ENCODE measurements around the gene RBM41.
"Not testable (repeated sequence)": the region's sequence is repeated elsewhere in the genome, so short reads cannot be mapped to it uniquely, and the experiment has no call there.

The RBM41 gene

GRCh38 chrX:107118322-107119147 is at the start of gene RBM41:
Gene RBM41 (minus strand): TSS chrX:107118822. CDS start chrX:107118773, 49 bp downstream.
- peak; percentile 80 for DNase-seq

DNA sequence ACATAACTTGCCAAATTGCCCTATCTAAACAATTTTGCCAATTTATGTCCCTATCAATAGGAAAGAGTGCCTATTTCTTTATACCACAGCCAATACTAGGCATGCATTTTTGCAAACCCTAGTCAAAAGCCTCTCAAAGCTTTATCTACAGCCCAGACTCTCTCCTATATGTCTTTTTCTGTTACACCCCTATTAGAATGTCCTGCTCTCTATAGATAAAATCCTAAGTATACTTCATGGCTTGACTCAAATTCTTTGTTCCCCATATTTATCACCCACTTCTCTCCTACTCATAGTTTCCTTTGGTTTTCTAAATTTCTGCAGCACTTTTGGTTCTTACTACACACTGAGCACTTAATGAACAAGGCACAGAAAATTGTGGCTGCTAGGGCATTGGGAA is 49.6 kb upstream of the RBM41 start:
- no peak for DNase-seq

GRCh38 chrX:107167163-107167921 is 48.7 kb upstream of the RBM41 start:
- no peak for DNase-seq

DNA sequence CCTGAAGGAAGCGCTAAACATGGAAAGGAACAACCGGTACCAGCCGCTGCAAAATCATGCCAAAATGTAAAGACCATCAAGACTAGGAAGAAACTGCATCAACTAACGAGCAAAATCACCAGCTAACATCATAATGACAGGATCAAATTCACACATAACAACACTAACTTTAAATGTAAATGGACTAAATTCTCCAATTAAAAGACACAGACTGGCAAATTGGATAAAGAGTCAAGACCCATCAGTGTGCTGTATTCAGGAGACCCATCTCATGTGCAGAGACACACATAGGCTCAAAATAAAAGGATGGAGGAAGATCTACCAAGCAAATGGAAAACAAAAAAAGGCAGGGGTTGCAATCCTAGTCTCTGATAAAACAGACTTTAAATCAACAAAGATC is 39.0 kb upstream of the RBM41 start:
- DNase-seq: not testable (repeated sequence)

DNA sequence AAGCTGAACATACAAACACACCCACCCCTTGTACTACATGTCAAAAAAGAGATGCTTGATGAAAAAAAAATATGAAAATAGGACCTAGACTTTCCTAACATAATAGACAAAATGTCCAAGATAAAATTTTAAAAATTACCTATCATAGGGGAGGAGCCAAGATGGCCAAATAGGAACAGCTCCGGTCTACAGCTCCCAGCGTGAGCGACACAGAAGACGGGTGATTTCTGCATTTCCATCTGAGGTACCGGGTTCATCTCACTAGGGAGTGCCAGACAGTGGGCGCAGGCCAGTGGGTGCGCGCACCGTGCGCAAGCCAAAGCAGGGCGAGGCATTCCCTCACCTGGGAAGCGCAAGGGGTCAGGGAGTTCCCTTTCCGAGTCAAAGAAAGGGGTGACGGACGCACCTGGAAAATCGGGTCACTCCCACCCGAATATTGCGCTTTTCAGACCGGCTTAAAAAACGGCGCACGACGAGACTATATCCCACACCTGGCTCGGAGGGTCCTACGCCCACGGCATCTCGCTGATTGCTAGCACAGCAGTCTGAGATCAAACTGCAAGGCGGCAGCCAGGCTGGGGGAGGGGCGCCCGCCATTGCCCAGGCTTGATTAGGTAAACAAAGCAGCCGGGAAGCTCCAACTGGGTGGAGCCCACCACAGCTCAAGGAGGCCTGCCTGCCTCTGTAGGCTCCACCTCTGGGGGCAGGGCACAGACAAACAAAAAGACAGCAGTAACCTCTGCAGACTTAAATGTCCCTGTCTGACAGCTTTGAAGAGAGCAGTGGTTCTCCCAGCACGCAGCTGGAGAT is 37.2 kb upstream of the RBM41 start:
- not testable (repeated sequence) for DNase-seq

DNA sequence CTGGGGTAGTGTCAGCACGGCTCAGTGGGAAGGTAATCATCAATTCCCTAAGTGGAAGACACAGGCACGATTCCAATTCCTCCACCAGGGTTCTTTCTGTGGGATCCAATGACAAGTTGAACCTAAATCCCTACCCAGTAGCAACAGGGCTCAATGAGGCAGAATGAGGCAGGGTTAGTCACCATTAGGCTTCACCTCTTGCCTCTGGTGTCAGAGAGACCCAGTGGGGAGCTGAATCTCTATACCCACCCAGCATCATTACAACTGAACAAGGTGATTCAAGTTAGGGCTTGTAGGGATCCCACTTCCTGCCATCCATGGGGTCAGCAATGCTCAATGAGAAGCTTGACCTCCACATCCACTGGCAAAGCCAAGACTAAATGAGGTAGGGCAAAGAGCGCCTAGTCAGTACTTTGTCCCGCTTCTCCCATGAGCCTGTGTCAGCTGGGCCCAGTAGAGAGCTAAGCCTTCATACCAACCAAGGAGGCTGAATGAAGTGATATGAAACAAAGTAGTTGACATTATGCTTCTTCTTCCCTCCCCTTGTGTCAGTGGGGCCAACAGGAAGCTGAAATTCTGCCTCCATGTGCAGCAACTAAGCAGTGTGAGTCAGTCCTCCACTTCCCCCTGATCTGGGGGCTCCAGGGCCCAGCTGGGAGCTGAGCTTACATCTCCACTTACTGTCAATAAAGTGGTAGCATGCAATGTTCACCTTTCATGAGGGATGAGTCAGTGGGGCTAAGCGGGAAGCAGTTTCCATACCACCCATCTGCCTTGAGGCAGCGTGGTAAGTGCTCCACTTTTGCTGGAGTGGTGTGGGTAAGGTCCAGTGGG is 36.4 kb upstream of the RBM41 start:
- DNase-seq: no peak

GRCh38 chrX:107153005-107153404 is 34.4 kb upstream of the RBM41 start:
- no peak for DNase-seq

DNA sequence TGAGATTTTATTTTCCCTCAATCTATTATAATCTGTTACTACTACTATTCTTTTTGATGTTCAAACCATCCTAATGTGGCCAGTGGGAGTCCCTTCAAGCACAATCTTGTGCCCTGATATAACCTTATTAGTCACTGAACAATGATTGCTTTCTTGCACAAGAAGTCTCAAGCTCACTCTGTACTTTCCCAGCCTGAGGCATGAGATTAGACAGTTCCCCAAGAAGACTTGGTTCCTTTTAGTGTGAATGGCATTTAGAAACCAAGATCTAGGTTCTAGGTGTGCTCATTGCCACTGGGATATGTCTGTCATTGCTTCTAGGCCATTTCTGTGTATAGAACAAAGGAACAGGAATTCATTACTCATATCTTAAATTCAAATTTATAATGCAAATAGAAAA is 28.0 kb upstream of the RBM41 start:
- no peak for DNase-seq

DNA sequence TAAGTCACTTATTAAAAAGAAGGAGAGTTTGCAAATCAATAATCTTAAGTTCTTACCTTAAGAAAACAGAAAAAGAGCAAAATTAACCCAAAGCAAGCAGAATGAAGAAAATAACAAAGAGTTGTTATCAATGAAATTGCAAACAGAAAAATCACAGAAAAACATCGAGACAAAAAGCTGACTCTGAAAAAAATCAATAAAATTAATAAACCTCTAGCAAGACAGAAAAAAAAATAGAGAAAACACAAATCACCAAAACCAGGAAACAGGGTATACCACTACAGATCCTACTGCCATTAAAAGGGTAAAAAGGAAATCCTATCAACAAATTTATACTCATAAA is 17.3 kb upstream of the RBM41 start:
- DNase-seq: no peak

DNA sequence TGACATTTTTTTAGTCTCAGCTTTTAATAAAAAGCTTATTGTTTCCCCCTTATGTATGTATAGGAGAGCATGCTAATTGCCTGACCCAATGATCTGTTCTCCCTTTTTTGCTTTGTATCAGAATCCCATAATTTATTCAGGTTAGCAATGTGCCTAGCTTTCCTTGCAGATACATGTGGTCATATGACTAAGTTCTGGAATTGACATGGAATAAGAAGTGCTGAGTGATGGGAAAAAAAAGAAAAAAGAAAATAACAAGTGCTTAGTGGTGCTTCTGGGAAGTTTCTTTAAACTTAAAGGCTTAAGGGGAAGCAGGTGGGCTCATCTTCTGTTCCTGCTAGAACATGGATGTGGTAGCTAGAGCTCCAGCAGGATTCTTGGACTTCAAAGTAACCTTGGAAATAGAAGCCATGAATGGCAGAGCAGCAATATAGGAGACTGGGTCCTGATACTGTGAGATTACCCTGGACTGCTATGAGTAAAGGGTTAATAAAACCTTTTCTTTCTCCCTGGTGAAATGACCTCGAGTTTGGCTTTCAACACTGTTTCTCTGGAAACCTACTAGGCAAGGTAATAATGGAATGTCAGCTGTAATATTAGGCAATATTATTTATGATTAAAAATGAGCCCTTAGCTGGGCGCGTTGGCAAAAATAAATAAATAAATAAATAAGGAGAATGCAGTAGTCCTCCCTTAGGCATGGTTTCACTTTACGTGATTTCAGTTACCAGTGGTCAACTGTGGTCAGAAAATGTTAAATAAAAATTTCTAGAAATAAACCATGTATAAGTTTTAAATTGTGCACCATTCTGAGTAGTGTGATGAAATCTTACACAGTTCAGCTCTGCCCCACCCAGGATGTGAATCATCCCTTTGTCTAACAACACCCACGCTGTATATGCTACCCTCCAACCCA is 16.7 kb upstream of the RBM41 start:
- DNase-seq: no peak

DNA sequence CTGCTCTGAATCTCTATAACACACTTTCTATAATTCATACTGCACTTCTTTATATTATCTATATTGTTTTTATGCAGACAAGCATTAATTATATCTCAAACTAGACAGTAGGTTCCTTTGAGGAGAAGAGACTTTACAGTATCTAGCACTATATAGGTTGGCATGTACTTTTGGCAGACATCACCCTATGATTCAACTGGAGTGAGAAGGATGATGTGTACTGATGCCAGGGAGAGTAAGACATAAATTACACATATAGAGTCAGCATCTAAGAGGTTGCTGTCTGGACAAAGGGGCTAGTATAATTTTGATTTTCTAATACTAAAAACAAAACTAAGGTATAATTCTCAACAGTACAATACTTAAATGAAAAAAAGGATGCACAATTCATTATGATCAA is 5.1 kb upstream of the RBM41 start:
- no peak for DNase-seq

DNA sequence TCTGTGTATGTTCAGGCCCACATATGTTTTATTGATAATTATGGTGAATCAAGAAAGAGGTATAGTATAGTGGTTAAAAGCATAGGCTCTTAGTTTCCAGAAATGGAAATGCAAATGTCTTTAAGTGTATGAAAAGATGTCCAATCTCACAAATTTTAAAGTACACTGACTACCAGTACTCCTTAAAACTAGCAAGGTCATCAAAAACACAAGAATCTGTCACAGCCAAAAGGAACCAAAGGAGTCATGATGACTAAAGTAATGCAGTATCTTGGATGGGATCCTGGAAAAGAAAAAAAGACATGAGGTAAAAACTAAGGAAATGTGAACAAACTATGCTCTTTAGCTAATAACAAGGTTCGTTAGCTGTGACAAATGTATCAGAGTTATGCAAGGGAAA is 661 bp upstream of the RBM41 start:
- DNase-seq: no peak

GRCh38 chrX:107117993-107118321 is 665 bp downstream of the RBM41 start:
- no peak for DNase-seq

- no peak for DNase-seq
These were observed 11.2 kb downstream of the RBM41 start for GRCh38 chrX:107107459-107107858.

GRCh38 chrX:107102980-107103379 is 15.6 kb downstream of the RBM41 start:
- no peak for DNase-seq

- no peak for DNase-seq
These were observed 42.5 kb downstream of the RBM41 start for GRCh38 chrX:107076158-107076557.

- not testable (repeated sequence) for DNase-seq
These were observed 60.9 kb downstream of the RBM41 start for GRCh38 chrX:107057731-107058130.

DNA sequence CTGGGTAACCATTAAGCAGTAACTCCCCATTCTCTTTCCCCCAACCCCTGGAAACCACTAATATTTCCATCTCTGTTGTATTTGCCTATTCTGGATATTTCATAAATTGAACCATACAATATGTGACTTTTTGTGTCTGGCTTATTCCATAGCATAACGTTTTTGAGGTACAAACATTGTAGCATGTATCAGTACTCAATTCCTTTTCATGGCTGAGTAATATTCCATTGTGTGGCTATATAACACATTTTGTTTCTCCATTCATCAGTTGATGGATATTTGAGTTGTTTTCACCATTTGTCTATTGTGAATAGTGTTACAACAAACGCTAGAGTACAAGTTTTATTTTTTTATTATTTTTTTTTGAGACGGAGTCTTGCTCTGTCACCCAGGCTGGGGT is 63.6 kb downstream of the RBM41 start:
- no peak for DNase-seq

DNA sequence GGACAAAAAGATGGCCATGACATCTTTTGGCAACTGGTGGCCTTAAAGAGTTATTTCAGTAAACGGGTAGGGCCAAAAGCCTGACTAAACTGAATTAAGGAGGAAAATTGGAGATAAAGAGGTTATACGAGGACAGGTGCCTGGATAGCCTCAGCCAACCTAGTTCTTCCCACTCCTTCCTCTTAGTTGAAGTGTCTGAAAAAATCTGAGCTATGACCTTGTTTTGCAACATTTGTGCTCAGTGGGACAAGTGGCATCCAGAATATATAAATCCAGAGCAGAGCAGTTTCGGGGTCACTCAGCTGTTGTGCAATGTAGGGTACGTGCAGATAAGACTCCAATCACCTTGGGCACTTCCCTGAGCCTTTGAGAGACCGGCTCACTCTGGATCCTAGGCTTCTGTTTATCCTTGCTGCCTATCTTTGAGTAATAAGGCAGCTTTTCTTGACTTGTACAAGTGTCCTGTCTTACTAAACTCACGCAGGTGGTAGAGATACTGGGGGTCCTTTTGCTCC is 68.4 kb downstream of the RBM41 start:
- no peak for DNase-seq

GRCh38 chrX:107047622-107048021 is 71.0 kb downstream of the RBM41 start:
- DNase-seq: no peak

GRCh38 chrX:107029752-107030151 is 88.9 kb downstream of the RBM41 start:
- DNase-seq: no peak
